WTC11 (cell line): ENCODE measurements around the gene TCTN3. TPM values are rescaled to one million over a fixed set of nuclear protein-coding genes. Genes with fewer than 3 reads are reported as not detected.

ENCODE experiments used
- ATAC-seq: fragments of 200-7000 bp; cut with Tn5 transposase; 2 replicates; pipeline ENCODE4 v1.10.0; 2021; ENCODE audit warnings: mild to moderate bottlenecking, moderate library complexity
- Bru-seq: library from RNA; stranded (reverse); fragments of 400-500 nt; gene quantifications from one replicate; lab custom pipeline; 2021; lab: Mats Ljungman, UMichigan
- CTCF ChIA-PET: fragments of 300-600 bp; sonication (Branson Sonifier 250); formaldehyde crosslinking; loops from one replicate; lab custom pipeline; 2021; ENCODE audit warnings: antibody characterized with exemption; lab: Charles Lee
- POLR2A ChIA-PET: fragments of 350-600 bp; sonication (Branson Sonifier 250); formaldehyde crosslinking; loops from one replicate; lab custom pipeline; 2021; ENCODE audit warnings: antibody characterized with exemption; lab: Charles Lee
- DNase-seq: peaks from one replicate; pipeline ENCODE4 v3.0.0; 2021; ENCODE audit warnings: low spot score
- H3K27ac Mint-ChIP-seq: 2 replicates; pipeline ENCODE4 v1.8.0; 2021; ENCODE audit warnings: mixed read lengths
- H3K27me3 Mint-ChIP-seq: 2 replicates; pipeline ENCODE4 v1.8.0; 2021; ENCODE audit warnings: low read depth, mild to moderate bottlenecking, moderate library complexity, mixed read lengths
- H3K36me3 Mint-ChIP-seq: 2 replicates; pipeline ENCODE4 v1.8.0; 2021; ENCODE audit warnings: mixed read lengths
- H3K4me1 Mint-ChIP-seq: 2 replicates; pipeline ENCODE4 v1.8.0; 2022; ENCODE audit warnings: mixed read lengths
- H3K4me3 Mint-ChIP-seq: 2 replicates; pipeline ENCODE4 v1.8.0; 2021; ENCODE audit warnings: mild to moderate bottlenecking, moderate library complexity, mixed read lengths
- H3K9me3 Mint-ChIP-seq: 2 replicates; pipeline ENCODE4 v1.8.0; 2021; ENCODE audit warnings: mixed read lengths
- ATF1 ChIP-seq: sonication (generic); formaldehyde crosslinking; IDR thresholded peaks from 2 replicates; pipeline ENCODE4 v1.8.1; 2023; ENCODE audit warnings: mild to moderate bottlenecking, moderate library complexity, missing genetic modification reagents
- ATF2 ChIP-seq: sonication (generic); formaldehyde crosslinking; IDR thresholded peaks from 2 replicates; pipeline ENCODE4 v1.8.1; 2022; ENCODE audit warnings: low read depth, missing genetic modification reagents, borderline replicate concordance
- ATF6 ChIP-seq: sonication (generic); formaldehyde crosslinking; IDR thresholded peaks from 2 replicates; pipeline ENCODE4 v1.8.1; 2023; ENCODE audit warnings: mild to moderate bottlenecking, missing genetic modification reagents
- ETV6 ChIP-seq: sonication (generic); formaldehyde crosslinking; IDR thresholded peaks from 2 replicates; pipeline ENCODE4 v1.8.1; 2022; ENCODE audit warnings: mild to moderate bottlenecking, missing genetic modification reagents
- FOXK1 ChIP-seq: sonication (generic); formaldehyde crosslinking; IDR thresholded peaks from 2 replicates; pipeline ENCODE4 v1.8.0; 2022; ENCODE audit warnings: mild to moderate bottlenecking, moderate library complexity, missing genetic modification reagents
- GTF2I ChIP-seq: fragments of 250-450 bp; sonication (Bioruptor Pico); conservative IDR thresholded peaks from 2 replicates; pipeline ENCODE4 v1.4.0; 2021; ENCODE audit warnings: mild to moderate bottlenecking
- HMGA2 ChIP-seq: fragments of 250-450 bp; sonication (Bioruptor Pico); IDR thresholded peaks from 2 replicates; pipeline ENCODE4 v1.4.0; 2021; ENCODE audit warnings: mild to moderate bottlenecking, moderate library complexity
- JUN ChIP-seq: sonication (generic); formaldehyde crosslinking; IDR thresholded peaks from 2 replicates; pipeline ENCODE4 v1.8.0; 2023; ENCODE audit warnings: mild to moderate bottlenecking, missing genetic modification reagents
- MAX ChIP-seq: sonication (generic); formaldehyde crosslinking; IDR thresholded peaks from 2 replicates; pipeline ENCODE4 v1.8.0; 2022; ENCODE audit warnings: mild to moderate bottlenecking, missing genetic modification reagents
- NR2C2 ChIP-seq: sonication (generic); formaldehyde crosslinking; IDR thresholded peaks from 2 replicates; pipeline ENCODE4 v1.8.0; 2022; ENCODE audit warnings: mild to moderate bottlenecking, missing genetic modification reagents
- OVOL2 ChIP-seq: fragments of 250-450 bp; sonication (Bioruptor Pico); IDR thresholded peaks from 2 replicates; pipeline ENCODE4 v1.9.0; 2021; ENCODE audit warnings: mild to moderate bottlenecking, borderline replicate concordance
- RELA ChIP-seq: sonication (generic); formaldehyde crosslinking; IDR thresholded peaks from 2 replicates; pipeline ENCODE4 v1.8.1; 2022; ENCODE audit warnings: missing genetic modification reagents, mild to moderate bottlenecking, borderline replicate concordance
- RORB ChIP-seq: fragments of 250-450 bp; sonication (Bioruptor Pico); IDR thresholded peaks from 2 replicates; pipeline ENCODE4 v1.9.0; 2021; ENCODE audit warnings: mild to moderate bottlenecking
- SMAD3 ChIP-seq: sonication (generic); formaldehyde crosslinking; IDR thresholded peaks from 2 replicates; pipeline ENCODE4 v1.8.0; 2022; ENCODE audit warnings: missing genetic modification reagents, mild to moderate bottlenecking, borderline replicate concordance
- USF2 ChIP-seq: sonication (generic); formaldehyde crosslinking; IDR thresholded peaks from 2 replicates; pipeline ENCODE4 v1.8.1; 2023; ENCODE audit warnings: mild to moderate bottlenecking, missing genetic modification reagents, moderate library complexity
- ZMAT4 ChIP-seq: fragments of 250-450 bp; sonication (Bioruptor Pico); IDR thresholded peaks from 2 replicates; pipeline ENCODE4 v1.9.0; 2021; ENCODE audit warnings: mild to moderate bottlenecking
- ZNF232 ChIP-seq: sonication (generic); formaldehyde crosslinking; IDR thresholded peaks from 2 replicates; pipeline ENCODE4 v1.8.0; 2022; ENCODE audit warnings: mild to moderate bottlenecking, missing genetic modification reagents
- ZNF425 ChIP-seq: fragments of 250-450 bp; sonication (Bioruptor Pico); conservative IDR thresholded peaks from 2 replicates; pipeline ENCODE4 v1.9.0; 2021; ENCODE audit warnings: mild to moderate bottlenecking
- ZNF532 ChIP-seq: fragments of 250-450 bp; sonication (Bioruptor Pico); IDR thresholded peaks from 2 replicates; pipeline ENCODE4 v1.9.0; 2021; ENCODE audit warnings: mild to moderate bottlenecking, borderline replicate concordance
- ZSCAN18 ChIP-seq: fragments of 250-450 bp; sonication (Bioruptor Pico); IDR thresholded peaks from 2 replicates; pipeline ENCODE4 v2.1.2; 2022; ENCODE audit warnings: mild to moderate bottlenecking, moderate library complexity
- long read RNA-seq, 3 experiments: library from RNA in 1 of 3; library from capped mRNA in 1 of 3; library from polyadenylated mRNA in 1 of 3; unstranded in 2 of 3; stranded (forward) in 1 of 3; transcript quantifications; one replicate each; pipeline ENCODE4 v2.0.0, GENCODE V29; 2021
- total RNA-seq: library from RNA; stranded (reverse); gene quantifications from 3 replicates; pipeline ENCODE4 v1.2.3, GENCODE V29; 2021

Gene TCTN3
- total RNA-seq: 26.4 to 33.5 TPM (median 29.3 TPM) in 3 replicates
- percentile 84 among the genes with signal in this experiment for Bru-seq, nascent RNA
- long read RNA-seq, experiment 1, transcript TCTN3-207 (14 exons, 2,739 nt): major isoform, 156 of 183 reads
- long read RNA-seq, experiment 1, partial matches to known transcripts: 6 of 183 reads
- long read RNA-seq, experiment 1, other reads (novel, unspliced or antisense): 20 of 183 reads
- long read RNA-seq, experiment 2, transcript TCTN3-207 (14 exons, 2,739 nt): major isoform, 17 of 29 reads
- long read RNA-seq, experiment 2, partial matches to known transcripts: 9 of 29 reads
- long read RNA-seq, experiment 2, other reads (novel, unspliced or antisense): 3 of 29 reads
- long read RNA-seq, experiment 3, transcript TCTN3-207 (14 exons, 2,739 nt): major isoform, 43 of 50 reads
- long read RNA-seq, experiment 3, partial matches to known transcripts: 1 of 50 reads
- long read RNA-seq, experiment 3, other reads (novel, unspliced or antisense): 4 of 50 reads

- DNase-seq (peak; percentile 97), ATAC-seq (peak; percentile 100)
- POLR2A ChIA-PET: interaction anchor here (0.6 to 1.4 kb wide), 4 partner anchors 62 to 171 kb away, joined by 3 to 7 read pairs (median 3); no protein-coding TSS in a partner anchor
- Mint-ChIP-seq H3K9me3 (peaks cover 20% of the 10 kb centered on the region), H3K27ac (peak within 1 kb of the TSS; percentile 97), H3K36me3 (peaks cover 42% of the 10 kb centered on the region), H3K4me3 (peak within 1 kb of the TSS; percentile 99), H3K27me3 (peaks cover 7% of the 10 kb centered on the region), H3K4me1 (peaks cover 17% of the 10 kb centered on the region)
- CTCF ChIA-PET: interaction anchor here (0.5 to 3.5 kb wide), 111 partner anchors 9 to 1115 kb away, joined by 3 to 221 read pairs (median 4); partner anchors contain the start of genes ALDH18A1, CC2D2B, ENTPD1 and ZNF518A
- TF ChIP-seq ZNF425 (CRISPR knock-in tag) (no peak), ETV6 (CRISPR knock-in tag) (peak; percentile 77), ZSCAN18 (no peak), JUN (CRISPR knock-in tag) (no peak), ATF2 (no peak), GTF2I (peak; percentile 99), ZNF532 (CRISPR knock-in tag) (no peak), NR2C2 (CRISPR knock-in tag) (no peak), MAX (CRISPR knock-in tag) (peak; percentile 84), HMGA2 (CRISPR knock-in tag) (no peak), ATF6 (CRISPR knock-in tag) (no peak), ZNF232 (CRISPR knock-in tag) (no peak), SMAD3 (CRISPR knock-in tag) (no peak), USF2 (CRISPR knock-in tag) (no peak), FOXK1 (CRISPR knock-in tag) (peak; percentile 81), OVOL2 (CRISPR knock-in tag) (no peak), RELA (CRISPR knock-in tag) (no peak), RORB (CRISPR knock-in tag) (no peak), ZMAT4 (CRISPR knock-in tag) (no peak), ATF1 (CRISPR knock-in tag) (no peak)
Observed at GRCh38 chr10:95693668-95694534, at the start of gene TCTN3. Gene TCTN3, minus strand, starts transcription at chr10:95693927. Its CDS starts 28 bp downstream, at chr10:95693899.
